Stimulated activated naive CD8-positive, alpha-beta T cell treated with anti-CD3 and anti-CD28 coated beads, Interleukin-15, Interleukin-2, amounts not matched to agents 100 ng/mL and 50 ng/mL, for 24 hours (primary cell): ENCODE measurements around the gene UNKL.
A peak's percentile ranks its signal among the peaks of the same experiment; 100 is the strongest.

ENCODE experiments used
- H3K27ac Mint-ChIP-seq: one replicate; pipeline ENCODE4 v1.8.0; 2021; ENCODE audit warnings: mild to moderate bottlenecking, mixed read lengths
- H3K27me3 Mint-ChIP-seq: one replicate; pipeline ENCODE4 v1.8.0; 2021; ENCODE audit warnings: mixed read lengths
- H3K36me3 Mint-ChIP-seq: one replicate; pipeline ENCODE4 v1.8.0; 2021; ENCODE audit warnings: low read depth, mixed read lengths
- H3K4me1 Mint-ChIP-seq: one replicate; pipeline ENCODE4 v1.8.0; 2021; ENCODE audit warnings: low read depth, mixed read lengths
- H3K4me3 Mint-ChIP-seq: one replicate; pipeline ENCODE4 v1.8.0; 2021; ENCODE audit warnings: mild to moderate bottlenecking, mixed read lengths
- H3K9me3 Mint-ChIP-seq: one replicate; pipeline ENCODE4 v1.8.0; 2021; ENCODE audit warnings: mixed read lengths

UNKL gene, protein sequence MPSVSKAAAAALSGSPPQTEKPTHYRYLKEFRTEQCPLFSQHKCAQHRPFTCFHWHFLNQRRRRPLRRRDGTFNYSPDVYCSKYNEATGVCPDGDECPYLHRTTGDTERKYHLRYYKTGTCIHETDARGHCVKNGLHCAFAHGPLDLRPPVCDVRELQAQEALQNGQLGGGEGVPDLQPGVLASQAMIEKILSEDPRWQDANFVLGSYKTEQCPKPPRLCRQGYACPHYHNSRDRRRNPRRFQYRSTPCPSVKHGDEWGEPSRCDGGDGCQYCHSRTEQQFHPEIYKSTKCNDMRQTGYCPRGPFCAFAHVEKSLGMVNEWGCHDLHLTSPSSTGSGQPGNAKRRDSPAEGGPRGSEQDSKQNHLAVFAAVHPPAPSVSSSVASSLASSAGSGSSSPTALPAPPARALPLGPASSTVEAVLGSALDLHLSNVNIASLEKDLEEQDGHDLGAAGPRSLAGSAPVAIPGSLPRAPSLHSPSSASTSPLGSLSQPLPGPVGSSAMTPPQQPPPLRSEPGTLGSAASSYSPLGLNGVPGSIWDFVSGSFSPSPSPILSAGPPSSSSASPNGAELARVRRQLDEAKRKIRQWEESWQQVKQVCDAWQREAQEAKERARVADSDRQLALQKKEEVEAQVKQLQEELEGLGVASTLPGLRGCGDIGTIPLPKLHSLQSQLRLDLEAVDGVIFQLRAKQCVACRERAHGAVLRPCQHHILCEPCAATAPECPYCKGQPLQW

DNA sequence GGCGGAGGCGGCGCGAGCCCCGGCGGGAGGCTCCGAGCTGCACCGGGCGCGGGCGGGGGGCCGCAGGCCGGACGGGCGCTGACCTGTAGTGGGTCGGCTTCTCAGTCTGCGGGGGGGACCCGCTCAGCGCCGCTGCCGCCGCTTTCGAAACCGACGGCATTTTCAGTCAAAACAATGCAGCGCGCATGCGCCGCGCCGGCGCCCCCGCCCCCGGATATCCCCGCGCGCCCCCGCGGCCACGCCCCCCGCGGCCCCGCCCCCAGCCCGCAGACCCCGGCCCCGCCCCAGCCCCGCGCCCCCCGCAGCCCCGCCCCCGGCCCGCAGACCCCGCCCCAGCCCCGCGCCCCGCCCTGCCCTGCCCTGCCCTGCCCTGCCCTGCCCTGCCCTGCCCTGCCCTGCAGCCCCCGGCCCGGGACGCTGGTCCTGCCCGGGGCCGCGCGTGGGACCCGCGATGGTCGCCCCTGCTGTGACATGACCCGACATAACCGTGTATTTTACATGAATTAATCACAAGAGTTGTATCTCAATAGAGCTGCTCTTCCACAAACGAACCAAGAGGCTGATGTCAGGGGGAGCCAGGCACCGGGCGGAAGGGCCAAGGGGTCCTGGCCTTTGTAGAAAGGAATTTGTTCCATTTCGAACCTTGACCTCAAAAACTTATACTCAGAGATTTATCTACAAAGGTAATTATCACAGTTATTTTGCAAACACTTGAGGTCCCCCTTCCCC, at the start of gene UNKL:
Gene UNKL (minus strand): TSS at position 173 of the 729 bp plus-strand sequence. CDS start 13 bp downstream, at position 160.
- no peaks in the 10 kb centered on the region for H3K27me3 Mint-ChIP-seq
- peaks cover 32% of the 10 kb centered on the region for H3K4me1 Mint-ChIP-seq
- H3K36me3 Mint-ChIP-seq = peaks cover 4% of the 10 kb centered on the region
- H3K9me3 Mint-ChIP-seq = no peaks in the 10 kb centered on the region
- H3K27ac Mint-ChIP-seq = peak within 1 kb of the TSS; percentile 71
- peak within 1 kb of the TSS; percentile 83 for H3K4me3 Mint-ChIP-seq

DNA sequence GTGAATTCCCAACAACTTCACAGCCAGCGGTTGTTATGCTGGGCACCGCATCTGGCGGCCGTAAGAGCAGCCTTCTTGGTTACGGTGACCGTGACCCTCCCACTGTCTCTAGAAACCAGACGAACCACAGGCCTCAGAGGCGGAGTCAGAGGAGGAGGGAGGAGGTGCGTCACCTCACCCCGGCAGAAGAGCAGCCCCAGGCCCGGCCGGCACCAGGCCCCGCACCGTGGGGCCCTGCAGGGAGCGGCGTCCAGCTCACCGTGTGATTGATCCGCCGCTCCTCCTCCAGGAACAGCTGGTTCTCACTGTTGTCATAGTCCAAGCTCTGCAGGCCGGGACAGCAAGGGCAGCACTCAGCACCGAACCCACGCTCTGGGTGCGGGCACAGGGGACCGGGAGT, 46.6 kb upstream of the UNKL start:
- no peak overlapping the region for H3K27ac Mint-ChIP-seq
- no peaks in the 10 kb centered on the region for H3K9me3 Mint-ChIP-seq
- H3K27me3 Mint-ChIP-seq = no peaks in the 10 kb centered on the region
- no peak overlapping the region for H3K4me3 Mint-ChIP-seq
- H3K4me1 Mint-ChIP-seq = peaks cover 8% of the 10 kb centered on the region
- peaks cover 11% of the 10 kb centered on the region for H3K36me3 Mint-ChIP-seq

DNA sequence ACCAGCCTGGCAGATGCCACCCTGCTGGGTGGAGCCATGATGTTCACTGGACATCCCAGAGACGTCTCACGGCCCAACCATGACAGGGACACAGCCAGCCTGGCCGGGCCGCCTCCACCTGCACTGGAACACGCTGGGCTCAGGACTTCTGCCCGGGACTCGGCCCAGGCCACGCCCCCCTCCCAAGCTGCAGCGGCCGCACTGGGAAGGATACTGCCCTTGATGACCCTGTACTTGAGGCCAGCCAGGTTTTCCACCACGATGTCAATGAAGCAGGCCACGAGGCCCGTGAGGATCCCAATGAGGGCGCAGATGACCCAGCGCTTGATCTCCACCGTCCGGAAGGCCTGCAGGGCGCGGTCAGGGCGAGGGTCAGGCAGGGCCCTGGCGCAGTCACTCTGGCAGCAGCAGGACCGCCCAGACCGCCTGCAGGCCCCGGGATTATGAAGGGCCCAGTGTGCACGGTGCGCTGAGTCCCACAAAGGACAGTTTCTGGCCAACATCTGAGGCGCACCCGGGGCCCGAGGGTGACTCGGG, 46.2 kb upstream of the UNKL start:
- Mint-ChIP-seq H3K27ac (no peak overlapping the region), H3K27me3 (no peaks in the 10 kb centered on the region), H3K9me3 (no peaks in the 10 kb centered on the region), H3K36me3 (peaks cover 11% of the 10 kb centered on the region), H3K4me3 (no peak overlapping the region), H3K4me1 (peaks cover 8% of the 10 kb centered on the region)

DNA sequence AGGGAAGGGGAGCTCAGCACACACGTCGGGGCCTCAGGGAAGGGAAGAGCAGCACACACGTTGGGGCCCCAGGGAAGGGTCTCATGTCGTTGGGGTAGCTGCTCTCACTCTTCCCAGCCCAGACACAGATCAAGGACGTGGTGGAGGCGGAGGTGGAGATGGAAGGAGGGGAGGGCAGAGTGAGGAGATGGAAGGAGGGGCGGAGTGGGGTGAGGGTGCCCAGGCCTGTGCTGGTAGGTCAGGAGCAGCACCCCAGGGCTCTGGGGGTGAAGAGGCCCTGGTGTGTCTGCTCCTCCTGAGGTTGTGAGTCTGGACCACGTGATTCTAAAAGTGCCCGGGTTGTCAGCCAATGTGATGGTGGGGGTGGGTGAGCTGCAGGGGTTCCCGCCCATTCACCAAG, 45.5 kb upstream of the UNKL start:
- Mint-ChIP-seq H3K27ac (no peak overlapping the region), H3K36me3 (peaks cover 11% of the 10 kb centered on the region), H3K4me3 (no peak overlapping the region), H3K4me1 (peaks cover 8% of the 10 kb centered on the region), H3K27me3 (no peaks in the 10 kb centered on the region), H3K9me3 (no peaks in the 10 kb centered on the region)

DNA sequence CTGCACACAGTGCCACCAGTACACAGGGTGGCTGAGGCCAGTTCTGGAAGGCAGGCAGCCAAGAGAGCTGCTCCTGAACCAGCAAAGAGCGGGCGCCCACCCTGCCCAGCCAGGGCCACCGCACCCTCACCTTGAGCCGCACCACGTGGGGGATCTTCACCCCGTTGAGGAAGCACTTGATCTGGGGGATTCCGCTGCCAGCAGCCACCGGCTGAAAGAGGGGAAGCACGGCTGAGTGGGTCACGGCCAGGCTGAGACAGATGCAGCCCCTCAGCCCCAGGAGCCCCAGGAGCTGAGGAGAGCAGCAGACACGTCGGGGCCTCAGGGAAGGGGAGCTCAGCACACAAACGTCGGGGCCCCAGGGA, 44.5 kb upstream of the UNKL start:
- Mint-ChIP-seq H3K4me1 (peaks cover 8% of the 10 kb centered on the region), H3K27ac (peak overlapping the region; percentile 52), H3K9me3 (no peaks in the 10 kb centered on the region), H3K4me3 (no peak overlapping the region), H3K27me3 (no peaks in the 10 kb centered on the region), H3K36me3 (peaks cover 11% of the 10 kb centered on the region)

DNA sequence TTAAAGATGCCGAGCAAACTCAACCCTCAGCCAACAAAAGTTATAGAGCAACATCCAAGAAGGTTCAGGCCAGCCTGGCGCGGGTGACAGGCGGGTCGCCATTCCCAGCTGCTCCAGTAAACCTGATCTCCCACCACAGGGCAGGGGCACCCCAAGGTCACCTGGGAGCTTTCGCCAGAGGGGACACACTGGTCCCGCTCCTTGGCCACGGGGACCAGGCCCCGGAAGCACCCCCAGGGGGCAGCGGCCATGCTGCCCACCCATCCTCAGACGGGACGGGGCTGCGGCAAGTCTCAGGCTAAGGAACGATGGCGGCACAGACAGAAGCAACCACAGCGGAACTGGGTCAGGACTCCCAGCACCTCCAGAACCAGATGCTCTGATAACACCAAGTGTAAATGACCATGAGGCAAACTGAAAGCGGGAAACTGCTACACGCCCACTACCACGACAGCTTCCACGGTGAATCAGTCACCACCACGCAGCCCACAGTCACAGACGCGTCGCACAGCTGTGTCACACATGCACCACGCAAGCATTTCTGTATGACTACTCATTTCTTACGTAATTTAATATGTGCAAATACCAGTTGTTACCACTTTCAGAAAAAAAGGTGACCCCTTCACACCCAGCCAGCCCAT, 44.0 kb upstream of the UNKL start:
- no peaks in the 10 kb centered on the region for H3K27me3 Mint-ChIP-seq
- H3K9me3 Mint-ChIP-seq = no peaks in the 10 kb centered on the region
- H3K4me1 Mint-ChIP-seq = peaks cover 8% of the 10 kb centered on the region
- no peak overlapping the region for H3K4me3 Mint-ChIP-seq
- peaks cover 11% of the 10 kb centered on the region for H3K36me3 Mint-ChIP-seq
- H3K27ac Mint-ChIP-seq = no peak overlapping the region

DNA sequence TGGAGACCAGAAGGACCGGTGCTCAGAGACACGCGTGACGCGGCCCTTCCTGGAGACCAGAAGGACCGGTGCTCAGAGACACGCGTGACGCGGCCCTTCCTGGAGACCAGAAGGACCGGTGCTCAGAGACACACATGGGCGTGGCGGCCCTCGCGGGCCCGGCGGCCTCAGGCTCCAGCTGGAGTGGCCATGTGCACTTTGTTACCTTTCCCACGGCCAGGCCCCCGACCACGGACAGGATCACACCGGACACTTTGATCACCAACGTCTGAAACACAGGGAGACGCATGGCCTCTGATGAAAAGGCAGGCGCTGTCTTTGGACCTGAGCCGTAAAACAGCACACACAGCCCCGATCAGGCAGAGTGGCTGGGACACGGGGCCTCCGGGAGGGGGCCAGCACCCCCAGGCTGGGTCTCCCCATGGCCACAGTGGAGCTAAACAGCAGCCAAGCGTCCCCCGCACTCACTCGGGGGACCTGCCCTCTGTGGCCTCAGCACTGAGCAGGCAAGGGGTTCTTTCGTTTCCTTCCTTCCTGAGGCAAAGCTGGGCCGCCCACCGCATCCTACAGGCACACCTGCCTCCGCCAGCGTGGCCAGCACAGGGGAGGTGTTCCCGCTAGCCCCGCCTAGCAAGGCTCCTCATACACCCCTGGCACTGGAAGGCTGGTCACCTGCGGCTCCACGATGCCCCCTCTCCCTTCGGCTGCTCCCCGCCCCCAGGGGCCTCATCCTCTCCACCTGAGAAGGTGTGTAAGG, 43.2 kb upstream of the UNKL start:
- Mint-ChIP-seq H3K9me3 (no peaks in the 10 kb centered on the region), H3K27ac (no peak overlapping the region), H3K4me1 (peaks cover 8% of the 10 kb centered on the region), H3K36me3 (peaks cover 7% of the 10 kb centered on the region), H3K4me3 (no peak overlapping the region), H3K27me3 (no peaks in the 10 kb centered on the region)

DNA sequence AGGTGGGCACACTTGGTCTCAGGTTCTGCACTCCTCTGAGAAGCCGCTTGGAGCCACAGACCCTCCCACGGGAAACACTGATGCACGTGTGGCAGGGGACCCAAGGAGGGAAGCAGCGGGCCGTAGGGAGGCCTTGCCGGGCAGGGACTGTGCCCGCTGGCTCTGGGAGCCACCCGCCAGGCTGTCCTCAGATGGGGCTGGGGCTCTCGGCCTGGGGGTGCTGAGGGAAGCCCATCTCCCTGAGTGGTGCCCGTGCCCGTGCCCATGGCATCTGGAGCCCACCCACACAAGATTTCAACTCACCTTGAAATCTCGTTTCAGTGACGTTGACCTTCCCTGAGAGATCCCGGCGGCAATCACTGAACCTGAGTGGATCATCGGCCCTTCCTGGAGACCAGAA, 42.4 kb upstream of the UNKL start:
- Mint-ChIP-seq H3K4me3 (no peak overlapping the region), H3K27me3 (no peaks in the 10 kb centered on the region), H3K27ac (no peak overlapping the region), H3K36me3 (peaks cover 4% of the 10 kb centered on the region), H3K9me3 (no peaks in the 10 kb centered on the region), H3K4me1 (peaks cover 8% of the 10 kb centered on the region)

DNA sequence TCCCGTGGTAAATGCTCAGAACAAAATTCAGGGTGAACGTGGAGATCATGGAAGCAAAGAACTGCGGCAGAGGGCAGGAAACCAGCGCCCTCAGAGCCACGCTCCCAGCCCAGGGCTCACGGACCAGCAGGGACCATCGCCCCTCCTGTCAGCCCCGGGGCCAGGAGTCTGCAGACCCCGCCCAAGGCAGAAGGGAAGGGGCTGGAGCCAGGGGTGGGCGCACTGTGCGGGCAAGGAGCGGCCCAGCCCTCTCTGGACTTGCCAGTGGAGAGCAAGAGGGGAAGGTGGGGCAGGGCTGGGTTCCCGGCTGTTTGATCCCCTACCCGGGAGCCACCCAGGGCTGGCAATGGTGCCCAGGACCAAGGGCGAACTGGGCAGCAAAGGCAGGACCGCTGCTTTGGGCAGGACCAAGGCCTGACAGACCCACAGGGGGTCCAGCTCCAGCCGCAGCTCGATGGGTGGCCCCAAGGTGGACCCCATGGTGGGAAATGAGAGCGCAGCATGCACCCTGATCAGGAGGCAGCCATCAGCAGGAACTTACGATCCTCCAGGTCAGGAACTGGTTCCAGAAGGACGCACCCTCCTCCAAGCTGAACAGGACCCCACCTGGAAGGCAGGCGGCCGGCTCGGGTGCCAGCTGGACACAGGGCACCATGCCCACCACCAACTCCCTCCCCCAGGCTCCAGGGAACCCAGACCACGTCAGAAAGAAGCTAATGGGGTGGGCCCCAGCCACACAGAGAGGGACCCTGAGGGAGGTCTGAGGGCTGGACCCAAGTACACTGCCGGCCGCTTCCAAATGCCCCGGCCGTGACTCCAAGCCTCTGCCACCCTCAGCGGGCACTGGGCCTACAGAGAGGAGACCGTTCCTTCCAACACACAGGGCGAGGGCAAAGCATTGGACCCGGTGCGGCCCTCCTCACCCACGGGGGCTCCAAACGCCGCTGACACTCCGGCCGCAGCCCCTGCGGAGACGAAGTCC, 41.0 kb upstream of the UNKL start:
- Mint-ChIP-seq H3K9me3 (no peaks in the 10 kb centered on the region), H3K27ac (no peak overlapping the region), H3K36me3 (peaks cover 4% of the 10 kb centered on the region), H3K4me1 (peaks cover 8% of the 10 kb centered on the region), H3K4me3 (no peak overlapping the region), H3K27me3 (no peaks in the 10 kb centered on the region)

DNA sequence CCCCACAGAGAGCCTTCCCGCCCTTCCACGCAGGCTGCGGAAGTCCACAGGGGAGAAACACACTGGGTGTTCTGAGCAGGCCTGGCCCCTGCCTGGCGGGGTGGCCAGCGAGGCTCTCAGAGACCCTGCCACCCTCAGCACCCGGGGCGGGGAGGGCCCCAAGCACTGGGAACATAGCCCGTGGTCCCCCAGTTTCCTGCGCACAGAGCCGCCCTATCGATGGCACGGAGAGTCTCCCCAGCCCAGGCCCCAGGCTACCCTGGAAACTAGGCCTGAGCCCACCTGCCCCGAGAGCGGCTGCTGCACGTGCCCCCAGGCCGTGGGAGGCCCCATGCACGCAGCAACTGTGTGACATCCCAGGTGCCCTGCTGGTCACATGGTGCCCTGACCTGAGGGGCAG, 40.1 kb upstream of the UNKL start:
- Mint-ChIP-seq H3K4me1 (peaks cover 8% of the 10 kb centered on the region), H3K27ac (no peak overlapping the region), H3K36me3 (peaks cover 4% of the 10 kb centered on the region), H3K27me3 (no peaks in the 10 kb centered on the region), H3K9me3 (no peaks in the 10 kb centered on the region), H3K4me3 (no peak overlapping the region)

DNA sequence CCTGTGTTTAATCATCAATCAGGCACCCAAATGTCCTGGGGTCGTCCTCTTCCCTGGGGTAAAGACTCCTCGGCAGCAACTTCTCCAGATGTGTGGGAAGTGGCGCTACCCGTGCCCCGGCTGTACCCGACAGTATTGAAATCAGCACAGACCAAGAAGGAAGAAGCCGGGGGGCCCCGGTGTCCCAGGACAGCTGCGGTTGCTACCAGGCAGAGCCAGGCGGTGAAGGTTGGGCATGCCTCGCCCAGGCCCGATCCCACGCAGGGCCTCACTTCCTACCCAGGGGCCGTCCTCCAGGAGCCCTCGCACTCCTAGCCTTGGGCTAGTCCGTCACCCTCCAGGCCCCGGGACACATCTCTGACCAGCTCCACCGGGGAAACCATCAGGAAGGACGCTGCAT, 38.8 kb upstream of the UNKL start:
- no peak overlapping the region for H3K4me3 Mint-ChIP-seq
- H3K4me1 Mint-ChIP-seq = no peaks in the 10 kb centered on the region
- no peaks in the 10 kb centered on the region for H3K36me3 Mint-ChIP-seq
- H3K27me3 Mint-ChIP-seq = no peaks in the 10 kb centered on the region
- H3K9me3 Mint-ChIP-seq = no peaks in the 10 kb centered on the region
- H3K27ac Mint-ChIP-seq = no peak overlapping the region

DNA sequence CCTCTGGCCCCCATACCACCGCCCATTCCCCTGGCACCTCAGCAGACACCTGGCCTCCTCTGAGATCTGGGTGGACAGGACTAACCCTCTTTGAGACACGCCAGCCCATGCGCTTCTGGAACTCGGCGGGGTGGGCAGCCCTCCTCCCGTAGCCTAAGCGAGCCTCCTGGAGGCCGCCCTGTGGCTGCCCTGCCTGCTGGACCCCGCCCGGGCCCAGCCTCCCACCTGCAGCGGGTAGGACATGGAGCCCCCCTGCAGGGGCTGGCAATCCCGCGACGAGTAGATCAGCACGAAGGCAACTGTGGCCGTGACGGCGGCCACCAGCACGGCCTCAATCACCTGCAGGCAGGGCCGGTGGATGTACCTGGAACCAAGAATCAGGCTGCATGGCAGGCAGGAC, 38.0 kb upstream of the UNKL start:
- no peak overlapping the region for H3K4me3 Mint-ChIP-seq
- no peaks in the 10 kb centered on the region for H3K4me1 Mint-ChIP-seq
- H3K9me3 Mint-ChIP-seq = no peaks in the 10 kb centered on the region
- no peak overlapping the region for H3K27ac Mint-ChIP-seq
- no peaks in the 10 kb centered on the region for H3K27me3 Mint-ChIP-seq
- no peaks in the 10 kb centered on the region for H3K36me3 Mint-ChIP-seq

DNA sequence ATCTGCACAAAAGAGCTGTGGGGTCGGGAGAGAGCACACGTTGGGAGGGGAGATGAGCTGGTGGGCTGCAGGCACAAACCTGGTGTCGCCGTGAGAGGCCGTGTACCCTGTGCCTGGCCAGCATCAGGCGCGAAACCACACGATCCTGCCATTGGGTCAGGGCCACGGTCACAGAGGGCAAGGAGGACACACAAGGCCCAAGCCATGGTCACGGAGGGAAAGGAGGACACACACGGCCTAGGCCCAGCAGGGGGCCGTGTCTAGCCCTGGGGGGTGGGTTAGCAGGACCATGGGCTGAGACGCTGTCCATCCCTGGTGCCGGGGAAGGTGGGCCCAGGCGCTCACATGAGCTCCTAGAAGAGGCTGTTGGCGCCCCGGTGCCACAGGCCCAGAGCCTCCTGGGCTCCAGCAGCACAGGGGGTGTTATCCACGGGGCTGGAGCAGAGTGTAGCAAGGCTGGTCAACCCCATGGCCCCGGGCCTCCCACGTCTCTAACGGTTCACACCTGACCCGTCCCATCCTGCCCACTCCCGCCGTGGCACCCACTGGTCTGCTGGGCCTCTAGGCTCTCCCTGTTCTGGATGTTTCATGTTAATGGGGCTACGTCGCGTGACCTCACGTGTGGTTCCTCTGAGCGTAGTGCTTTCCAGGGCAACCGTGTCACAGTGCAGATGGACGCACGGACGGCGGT, 37.3 kb upstream of the UNKL start:
- H3K4me3 Mint-ChIP-seq = no peak overlapping the region
- no peak overlapping the region for H3K27ac Mint-ChIP-seq
- H3K9me3 Mint-ChIP-seq = no peaks in the 10 kb centered on the region
- H3K4me1 Mint-ChIP-seq = no peaks in the 10 kb centered on the region
- no peaks in the 10 kb centered on the region for H3K36me3 Mint-ChIP-seq
- H3K27me3 Mint-ChIP-seq = no peaks in the 10 kb centered on the region
